Astrocyte (in vitro differentiated cells and primary cell): ENCODE measurements around the gene EPN2. TPM values are rescaled to one million over a fixed set of nuclear protein-coding genes. Genes with fewer than 3 reads are reported as not detected.

ENCODE experiments used
- DNase-seq: peaks from one replicate; pipeline ENCODE4 v3.0.0-alpha.2; 2010; ENCODE audit warnings: low read depth
- FAIRE-seq: peaks from 2 replicates; lab custom pipeline; 2011; peaks lifted over from hg19 to GRCh38; lab: Jason Lieb, UNC
- H2AFZ ChIP-seq: 2 replicates; pipeline ENCODE4 v1.6.0; 2012; ENCODE audit warnings: low read depth, low read length, inconsistent platforms
- H3K27ac ChIP-seq: 2 replicates; pipeline ENCODE4 v1.5.1; 2011; ENCODE audit warnings: low read depth, low read length, inconsistent platforms
- H3K27me3 ChIP-seq: 2 replicates; pipeline ENCODE4 v1.6.0; 2011; ENCODE audit warnings: low read length, inconsistent platforms; ENCODE audit not compliant: insufficient read depth
- H3K36me3 ChIP-seq: 2 replicates; pipeline ENCODE4 v1.5.1; 2011; ENCODE audit warnings: low read length, inconsistent platforms; ENCODE audit not compliant: insufficient read depth
- H3K4me1 ChIP-seq: 2 replicates; pipeline ENCODE4 v1.5.1; 2011; ENCODE audit warnings: low read length, inconsistent platforms; ENCODE audit not compliant: insufficient read depth
- H3K4me2 ChIP-seq: 2 replicates; pipeline ENCODE4 v1.6.0; 2012; ENCODE audit warnings: low read length, inconsistent platforms
- H3K4me3 ChIP-seq: 2 replicates; pipeline ENCODE4 v1.5.1; 2011; ENCODE audit warnings: low read depth, mild to moderate bottlenecking, low read length, inconsistent platforms; ENCODE audit not compliant: insufficient read depth
- H3K79me2 ChIP-seq: 2 replicates; pipeline ENCODE4 v1.6.0; 2012; ENCODE audit warnings: mild to moderate bottlenecking, low read length, inconsistent platforms; ENCODE audit not compliant: insufficient read depth
- H3K9ac ChIP-seq: 2 replicates; pipeline ENCODE4 v1.6.0; 2012; ENCODE audit warnings: mild to moderate bottlenecking, low read length, inconsistent platforms
- H3K9me3 ChIP-seq: 2 replicates; pipeline ENCODE4 v1.5.1; 2012; ENCODE audit warnings: low read depth, mild to moderate bottlenecking, low read length, inconsistent platforms; ENCODE audit not compliant: insufficient read depth
- H4K20me1 ChIP-seq: 2 replicates; pipeline ENCODE4 v1.6.0; 2012; ENCODE audit warnings: low read length, inconsistent platforms; ENCODE audit not compliant: insufficient read depth
- H3K27ac Mint-ChIP-seq: one replicate; pipeline ENCODE4 v1.8.0; 2021; ENCODE audit warnings: mild to moderate bottlenecking, mixed read lengths; ENCODE audit not compliant: unreplicated experiment
- H3K27me3 Mint-ChIP-seq: one replicate; pipeline ENCODE4 v1.8.0; 2021; ENCODE audit warnings: low read depth, mixed read lengths; ENCODE audit not compliant: unreplicated experiment
- H3K36me3 Mint-ChIP-seq: one replicate; pipeline ENCODE4 v1.8.0; 2021; ENCODE audit warnings: low read depth, mixed read lengths; ENCODE audit not compliant: unreplicated experiment
- H3K4me1 Mint-ChIP-seq: one replicate; pipeline ENCODE4 v1.8.0; 2021; ENCODE audit warnings: low read depth, mixed read lengths; ENCODE audit not compliant: unreplicated experiment
- H3K4me3 Mint-ChIP-seq: one replicate; pipeline ENCODE4 v1.8.0; 2021; ENCODE audit warnings: mild to moderate bottlenecking, moderate library complexity, mixed read lengths; ENCODE audit not compliant: unreplicated experiment
- H3K9me3 Mint-ChIP-seq: one replicate; pipeline ENCODE4 v1.8.0; 2021; ENCODE audit warnings: mild to moderate bottlenecking, mixed read lengths; ENCODE audit not compliant: unreplicated experiment
- CTCF ChIP-seq: IDR thresholded peaks from 2 replicates; pipeline ENCODE4 v1.5.1; 2011; ENCODE audit warnings: low read depth, mild to moderate bottlenecking, inconsistent platforms, low read length, moderate library complexity; ENCODE audit not compliant: insufficient read depth
- EZH2 ChIP-seq: IDR thresholded peaks from 2 replicates; pipeline ENCODE4 v1.6.1; 2012; ENCODE audit warnings: mild to moderate bottlenecking, low read length, inconsistent platforms; ENCODE audit not compliant: insufficient read depth
- total RNA-seq: library from RNA; stranded (reverse); gene quantifications from 2 replicates; pipeline ENCODE4 v1.2.1, GENCODE V29; 2021

Gene EPN2
- total RNA-seq, 1 donor from 2014 or later = 48.7 TPM

DNA sequence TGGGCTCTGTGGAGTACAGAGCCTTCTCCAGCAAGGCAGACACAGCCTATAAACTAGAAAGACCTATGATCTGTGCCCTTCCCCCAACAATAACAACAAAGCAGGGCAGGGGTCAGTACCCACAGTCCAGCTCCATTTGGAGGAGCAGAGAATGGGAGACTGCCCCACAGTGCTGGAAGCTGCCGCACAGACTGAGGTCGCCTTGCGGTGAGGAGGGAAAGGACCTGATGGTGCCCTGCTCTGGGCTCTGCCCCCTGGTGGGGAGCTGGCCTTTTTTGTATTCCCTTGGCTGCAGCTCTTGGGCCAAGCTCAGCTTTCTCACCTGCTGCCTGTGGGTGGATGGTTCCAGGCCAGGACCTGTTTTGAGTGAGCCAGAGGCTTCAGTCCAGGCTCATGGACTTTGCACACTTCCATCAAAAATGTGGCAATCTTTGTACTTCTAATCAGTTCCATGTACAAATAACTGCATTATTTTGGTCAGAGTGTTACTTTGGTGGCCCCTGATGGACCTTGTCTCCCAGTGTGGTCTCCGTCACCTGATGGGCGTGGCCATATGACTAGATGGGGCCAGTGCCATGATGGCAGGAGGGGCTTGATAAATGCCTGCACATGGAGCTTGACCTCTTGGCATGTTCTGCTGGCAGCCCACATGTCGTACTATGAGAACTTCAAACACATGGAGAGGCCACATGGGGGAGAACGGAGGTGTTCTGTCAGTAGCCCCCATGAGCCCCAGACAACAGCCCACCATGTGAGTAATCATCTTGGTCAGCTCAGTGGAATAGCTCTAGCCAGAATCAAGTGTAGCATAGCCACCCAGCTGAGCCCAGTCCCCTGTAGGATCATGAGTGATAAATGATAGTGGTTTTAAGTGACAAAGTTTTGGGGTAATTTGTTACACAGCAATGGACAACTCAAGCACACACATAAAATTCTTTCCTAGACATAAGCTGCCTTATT is 101.1 kb downstream of the EPN2 start:
- Mint-ChIP-seq H3K27ac (no peak overlapping the region), H3K4me1 (peaks cover 26% of the 10 kb centered on the region), H3K4me3 (no peak overlapping the region), H3K36me3 (peaks cover 2% of the 10 kb centered on the region), H3K27me3 (no peaks in the 10 kb centered on the region), H3K9me3 (no peaks in the 10 kb centered on the region)
- H3K79me2 ChIP-seq = no peaks in the 10 kb centered on the region
- no peak overlapping the region for H3K4me3 ChIP-seq
- H4K20me1 ChIP-seq = no peaks in the 10 kb centered on the region
- H2AFZ ChIP-seq = no peak overlapping the region
- no peaks in the 10 kb centered on the region for H3K27me3 ChIP-seq
- TF ChIP-seq EZH2 = no peak
- peak; percentile 35 for TF ChIP-seq CTCF
- H3K9ac ChIP-seq = no peak overlapping the region
- no peaks in the 10 kb centered on the region for H3K9me3 ChIP-seq
- no peak overlapping the region for H3K4me2 ChIP-seq
- no peaks in the 10 kb centered on the region for H3K36me3 ChIP-seq
- H3K4me1 ChIP-seq = peaks cover 7% of the 10 kb centered on the region
- DNase-seq = peak; percentile 16
- no peak for FAIRE-seq
- H3K27ac ChIP-seq = no peak overlapping the region

DNA sequence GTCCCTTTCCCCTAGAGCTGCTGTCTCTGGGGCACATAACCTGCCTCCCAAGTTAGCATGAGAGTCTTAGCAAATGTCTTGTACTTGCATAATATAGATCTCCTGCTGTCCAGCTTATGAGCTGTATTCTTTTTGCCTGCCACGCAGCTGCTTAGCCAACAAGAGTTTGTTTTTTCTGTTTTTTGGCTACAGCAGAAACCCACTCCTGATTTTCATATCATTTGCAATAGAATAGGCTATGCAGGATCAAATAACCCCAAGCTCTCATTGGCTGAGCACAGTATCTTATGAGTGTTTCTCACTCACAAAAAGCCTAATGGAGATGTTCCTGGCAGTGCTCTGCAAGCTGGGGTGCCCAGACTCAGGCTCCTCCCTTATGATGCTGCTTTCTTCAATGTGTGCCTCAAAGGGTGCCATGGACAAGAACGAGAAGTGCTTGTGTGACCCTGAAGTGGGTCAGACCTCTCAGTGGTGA is 102.2 kb downstream of the EPN2 start:
- no peaks in the 10 kb centered on the region for H3K79me2 ChIP-seq
- H3K4me1 ChIP-seq = peaks cover 7% of the 10 kb centered on the region
- TF ChIP-seq CTCF (no peak), EZH2 (no peak)
- no peaks in the 10 kb centered on the region for H3K9me3 ChIP-seq
- Mint-ChIP-seq H3K36me3 (peaks cover 2% of the 10 kb centered on the region), H3K4me1 (peaks cover 26% of the 10 kb centered on the region), H3K27me3 (no peaks in the 10 kb centered on the region), H3K27ac (no peak overlapping the region), H3K4me3 (no peak overlapping the region), H3K9me3 (no peaks in the 10 kb centered on the region)
- no peaks in the 10 kb centered on the region for H4K20me1 ChIP-seq
- H3K27ac ChIP-seq = no peak overlapping the region
- H3K4me2 ChIP-seq = no peak overlapping the region
- H3K4me3 ChIP-seq = no peak overlapping the region
- no peaks in the 10 kb centered on the region for H3K36me3 ChIP-seq
- no peaks in the 10 kb centered on the region for H3K27me3 ChIP-seq
- H2AFZ ChIP-seq = no peak overlapping the region
- no peak overlapping the region for H3K9ac ChIP-seq
- DNase-seq (no peak), FAIRE-seq (no peak)

DNA sequence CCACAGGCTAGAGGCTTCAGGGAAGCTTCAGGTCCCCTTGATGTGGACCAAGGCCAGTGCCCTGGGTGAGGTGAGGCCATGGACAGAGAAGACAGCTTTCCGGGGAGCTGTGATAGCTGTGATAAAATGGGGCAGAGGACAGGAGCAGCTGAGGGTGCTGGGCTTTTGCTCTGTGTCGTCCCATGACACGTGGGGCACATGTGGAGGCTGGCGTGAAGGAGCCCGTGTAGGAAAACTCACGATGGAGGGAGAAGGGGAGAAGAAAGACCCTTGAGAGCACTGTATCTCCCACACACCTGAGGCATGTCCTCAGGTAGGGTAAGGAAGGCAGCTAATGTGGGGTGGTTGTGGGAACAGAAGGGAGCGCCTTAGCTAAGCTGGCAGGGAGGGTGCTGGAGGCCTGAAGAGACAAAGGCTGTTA is 104.1 kb downstream of the EPN2 start:
- Histone ChIP-seq H3K36me3 (no peaks in the 10 kb centered on the region), H3K4me1 (peaks cover 14% of the 10 kb centered on the region), H3K9ac (no peak overlapping the region), H3K27me3 (no peaks in the 10 kb centered on the region), H4K20me1 (no peaks in the 10 kb centered on the region), H3K27ac (no peak overlapping the region), H3K4me2 (no peak overlapping the region), H3K79me2 (no peaks in the 10 kb centered on the region), H3K9me3 (no peaks in the 10 kb centered on the region), H2AFZ (no peak overlapping the region), H3K4me3 (no peak overlapping the region)
- Mint-ChIP-seq H3K9me3 (no peaks in the 10 kb centered on the region), H3K4me1 (peaks cover 26% of the 10 kb centered on the region), H3K27ac (peak overlapping the region; percentile 70), H3K36me3 (peaks cover 2% of the 10 kb centered on the region), H3K4me3 (peak overlapping the region; percentile 23), H3K27me3 (no peaks in the 10 kb centered on the region)
- no peak for DNase-seq
- no peak for FAIRE-seq
- TF ChIP-seq CTCF (no peak), EZH2 (no peak)
